CD4-positive, alpha-beta T cell treated with Interleukin-6 for 4 hours (primary cell): ENCODE measurements around the gene SERP1.
A peak's percentile ranks its signal among the peaks of the same experiment; 100 is the strongest.
"Not testable (repeated sequence)": the region's sequence is repeated elsewhere in the genome, so short reads cannot be mapped to it uniquely, and the experiment has no call there.

ENCODE experiments used
- DNase-seq: peaks from one replicate; pipeline ENCODE4 v3.0.0-alpha.2; 2020; ENCODE audit warnings: mixed read lengths

SERP1 gene

DNA sequence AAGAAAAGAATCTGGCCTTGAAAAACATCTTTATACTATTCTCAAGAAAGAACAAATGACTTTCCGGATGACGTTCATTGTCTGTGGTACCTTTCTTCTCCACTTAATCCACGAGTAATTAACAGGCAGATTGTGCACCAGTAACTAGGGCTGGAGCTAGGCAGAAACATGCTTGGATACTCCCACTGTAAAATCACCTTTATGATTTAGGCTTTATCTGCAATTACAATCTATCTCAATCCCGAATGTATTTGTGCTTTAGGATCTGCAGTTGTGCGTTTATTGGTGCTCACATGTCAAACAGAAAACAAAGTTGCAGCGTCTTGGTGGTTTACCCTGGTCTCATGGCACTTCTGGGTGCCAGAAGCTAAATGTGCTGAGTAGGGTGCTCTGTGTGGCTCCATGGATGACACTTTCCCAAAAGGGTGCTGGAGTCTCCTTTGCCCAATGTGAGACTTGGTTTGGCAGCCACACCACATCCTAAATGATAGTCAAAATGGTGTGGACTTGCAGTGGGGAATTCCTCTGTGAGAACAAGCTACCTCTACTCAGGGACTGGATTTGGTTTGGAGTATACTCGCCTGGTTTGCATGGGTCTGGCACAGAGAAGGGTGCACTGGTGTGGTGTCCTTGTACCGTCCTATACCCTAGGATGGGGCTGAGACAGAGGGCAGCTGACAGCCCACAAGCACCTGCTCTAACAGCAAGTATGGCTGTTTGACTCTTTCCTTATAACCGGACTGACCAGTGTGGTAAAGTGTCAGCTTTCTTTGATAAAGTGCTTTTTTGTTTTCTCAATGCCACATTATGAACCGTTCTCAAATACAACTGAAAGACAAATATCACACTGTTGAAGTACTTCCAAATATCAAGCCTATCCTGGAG lies 7.7 kb downstream of the SERP1 start:
- no peak for DNase-seq

DNA sequence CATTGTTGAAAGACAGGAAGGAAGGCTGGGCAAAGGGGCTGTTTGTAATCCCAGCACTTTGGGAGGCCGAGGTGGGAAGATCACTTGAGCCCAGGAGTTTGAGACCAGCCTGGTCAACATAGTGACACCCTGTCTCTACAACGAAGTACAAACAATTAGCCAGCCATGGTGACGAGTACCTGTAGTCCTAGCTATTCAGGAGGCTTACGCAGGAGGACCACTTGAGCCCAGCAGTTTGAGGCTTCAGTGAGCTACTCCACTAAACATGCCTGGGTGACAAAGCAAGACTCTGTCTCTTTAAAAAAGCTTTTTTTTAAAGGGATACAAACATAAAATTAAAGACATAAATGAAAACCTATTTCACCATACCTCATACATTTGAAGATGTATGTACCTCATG lies 11.1 kb downstream of the SERP1 start:
- no peak for DNase-seq

DNA sequence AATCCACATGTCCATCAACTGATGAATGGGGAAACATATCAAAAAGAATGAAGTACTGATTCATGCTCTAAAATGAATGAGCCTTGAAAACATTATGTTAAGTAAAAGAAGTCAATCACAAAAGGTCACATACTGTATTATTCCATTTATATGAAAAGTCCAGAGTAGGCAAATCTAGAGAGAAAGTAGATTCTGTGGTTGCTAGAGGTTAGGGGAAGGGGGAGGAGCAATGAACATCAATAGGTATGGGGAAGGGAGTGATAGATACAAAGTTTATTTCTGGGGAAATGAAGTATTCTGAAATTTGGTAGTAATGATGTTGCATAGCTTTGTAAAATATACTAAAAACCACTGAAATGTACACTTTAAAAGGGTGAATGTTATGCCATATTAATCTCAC lies 14.5 kb downstream of the SERP1 start:
- DNase-seq: no peak

DNA sequence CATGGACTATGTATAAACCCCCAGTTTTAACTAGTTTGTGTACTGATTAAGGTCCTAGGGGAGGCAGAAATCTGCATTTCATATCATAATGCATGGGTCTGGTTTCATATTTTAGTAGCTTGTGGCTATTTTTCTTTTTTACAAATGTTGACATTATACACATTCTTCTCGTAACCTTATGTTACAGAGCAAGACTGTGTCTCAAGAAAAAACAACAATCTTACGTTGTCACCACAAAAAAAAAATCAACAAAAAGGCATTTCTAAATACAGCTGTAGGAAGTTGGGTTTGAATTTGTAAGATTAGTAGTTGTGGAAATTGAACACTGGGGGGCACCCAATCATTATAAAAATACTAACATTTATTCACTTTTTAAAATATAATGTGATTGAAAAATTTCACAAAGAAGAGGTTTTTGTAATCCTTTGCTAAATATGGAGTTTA lies 17.9 kb downstream of the SERP1 start:
- peak; percentile 13 for DNase-seq

DNA sequence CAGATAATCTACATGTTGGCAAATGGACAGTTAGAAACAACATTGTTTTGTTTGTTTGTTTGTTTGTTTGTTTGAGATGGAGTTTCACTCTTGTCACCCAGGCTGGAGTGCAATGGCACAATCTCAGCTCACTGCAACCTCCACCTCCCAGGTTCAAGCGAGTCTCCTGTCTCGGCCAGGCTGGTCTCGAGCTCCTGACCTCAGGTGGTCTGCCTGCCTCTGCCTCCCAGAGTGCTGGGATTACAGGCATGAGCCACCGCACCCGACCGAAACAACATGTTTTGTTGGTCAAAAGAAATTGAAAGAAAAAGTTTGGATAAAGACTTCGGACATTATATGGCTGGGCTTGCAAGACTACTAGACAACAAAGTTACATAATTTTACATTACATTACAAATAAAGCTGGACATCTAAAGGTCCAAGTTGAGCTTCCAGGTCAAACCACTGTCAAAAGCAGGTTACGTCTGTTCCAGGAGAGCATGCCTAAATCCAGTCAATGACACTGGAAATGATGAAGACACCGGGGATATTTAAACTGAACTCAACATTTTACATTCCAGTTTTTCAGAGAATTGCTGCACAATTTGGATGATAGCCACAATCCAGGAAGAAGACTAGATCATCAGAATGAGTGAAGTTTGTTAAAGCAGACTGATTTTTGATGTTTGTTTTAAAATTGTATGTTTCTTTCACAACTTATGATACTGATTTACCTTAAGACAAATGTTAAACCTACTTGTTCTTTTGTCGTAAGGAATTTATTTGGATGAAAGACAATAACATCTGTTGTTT lies 18.6 kb downstream of the SERP1 start:
- DNase-seq: no peak

DNA sequence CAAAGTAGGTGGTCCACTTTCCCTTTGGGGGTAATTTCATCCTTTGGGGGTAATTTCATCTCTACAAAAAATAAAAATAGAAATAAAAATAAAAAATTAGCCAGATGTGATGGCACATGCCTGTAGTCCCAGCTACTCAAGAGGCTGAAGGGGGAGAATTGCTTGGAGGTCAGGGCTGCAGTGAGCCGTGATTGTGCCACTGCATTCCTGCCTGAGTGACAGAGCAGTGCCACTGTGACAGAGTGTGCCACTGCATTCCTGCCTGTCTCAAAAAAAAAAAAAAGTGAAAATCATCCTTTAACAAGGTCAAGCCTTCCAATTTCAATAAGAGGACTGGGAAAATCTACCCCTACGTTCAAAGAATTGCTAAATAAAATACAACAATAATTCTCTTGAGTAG lies 22.8 kb downstream of the SERP1 start:
- no peak for DNase-seq

DNA sequence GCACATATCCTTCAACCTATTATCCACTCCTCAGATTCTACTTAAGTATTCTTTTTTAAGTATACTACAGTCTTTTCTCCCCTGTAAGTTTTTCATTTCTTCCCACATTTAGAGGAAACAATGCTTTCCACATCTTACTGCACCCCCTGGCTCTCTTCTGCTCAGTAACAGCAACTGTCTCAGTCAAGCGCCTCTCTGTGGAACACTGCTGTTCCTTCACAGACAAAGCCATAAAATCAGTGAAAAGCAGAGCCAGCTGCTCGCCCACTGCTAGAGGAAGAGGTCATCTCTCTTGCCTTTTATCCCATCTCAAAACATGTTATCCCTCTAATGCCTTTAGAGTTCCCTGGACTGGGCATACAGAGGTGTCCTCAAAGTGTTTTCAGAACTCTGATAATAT lies 24.8 kb downstream of the SERP1 start:
- DNase-seq: no peak

DNA sequence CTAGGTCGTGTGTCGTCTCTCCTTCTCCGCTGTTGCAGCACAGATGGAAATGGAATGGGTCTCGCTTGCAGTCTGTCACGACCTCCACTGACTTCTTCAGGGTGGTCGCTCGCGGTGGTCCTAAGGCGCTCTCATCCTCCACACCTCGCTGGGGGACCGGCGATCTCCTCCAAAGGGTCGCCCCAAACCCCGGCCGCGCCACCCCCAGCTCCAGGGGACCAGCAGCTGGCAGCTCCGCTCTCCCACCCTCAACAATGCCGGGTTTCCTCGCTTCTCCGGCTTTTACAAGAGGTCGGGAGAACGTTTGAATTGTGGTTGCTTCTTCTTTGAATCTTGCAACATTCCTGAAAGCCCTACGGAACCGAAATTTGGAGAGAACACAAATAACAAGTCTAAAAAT lies 25.9 kb downstream of the SERP1 start:
- no peak for DNase-seq

DNA sequence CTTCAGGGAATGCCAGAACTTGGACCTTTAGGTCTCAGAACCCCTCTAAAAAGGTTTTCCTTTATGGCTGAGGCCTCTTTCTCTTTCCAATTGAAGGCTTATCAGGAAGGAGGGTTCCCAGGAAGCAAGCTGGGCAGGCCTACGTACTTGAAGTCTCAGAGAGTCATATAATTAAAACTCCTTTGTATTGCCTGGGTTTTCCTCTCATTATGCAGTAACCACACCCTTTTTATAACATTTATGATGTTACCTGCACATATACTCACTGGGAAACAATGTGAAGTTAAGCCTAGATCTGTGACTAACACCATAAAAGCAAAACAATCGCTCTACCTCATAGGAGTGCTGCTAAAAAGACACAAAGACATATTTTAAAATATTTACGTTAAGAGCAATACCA lies 27.3 kb downstream of the SERP1 start:
- no peak for DNase-seq

DNA sequence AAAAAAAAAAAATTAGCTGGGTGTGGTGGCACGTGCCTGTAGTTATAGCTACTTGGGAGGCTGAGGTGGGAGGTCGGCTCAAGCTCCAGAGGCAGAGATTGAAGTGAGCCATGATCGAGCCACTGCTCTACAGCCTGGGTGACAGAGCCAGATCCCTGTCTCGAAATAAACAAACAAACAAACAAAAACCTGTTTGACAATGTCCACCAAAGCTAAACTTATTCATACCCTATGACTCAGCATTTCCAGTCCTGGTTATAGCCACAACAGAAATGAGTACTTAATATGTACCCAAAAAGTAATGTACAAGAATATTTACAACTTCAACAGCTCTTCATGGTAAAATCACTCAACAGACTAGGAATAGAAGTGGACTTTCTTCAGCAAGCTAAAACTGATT lies 31.1 kb downstream of the SERP1 start:
- no peak for DNase-seq

DNA sequence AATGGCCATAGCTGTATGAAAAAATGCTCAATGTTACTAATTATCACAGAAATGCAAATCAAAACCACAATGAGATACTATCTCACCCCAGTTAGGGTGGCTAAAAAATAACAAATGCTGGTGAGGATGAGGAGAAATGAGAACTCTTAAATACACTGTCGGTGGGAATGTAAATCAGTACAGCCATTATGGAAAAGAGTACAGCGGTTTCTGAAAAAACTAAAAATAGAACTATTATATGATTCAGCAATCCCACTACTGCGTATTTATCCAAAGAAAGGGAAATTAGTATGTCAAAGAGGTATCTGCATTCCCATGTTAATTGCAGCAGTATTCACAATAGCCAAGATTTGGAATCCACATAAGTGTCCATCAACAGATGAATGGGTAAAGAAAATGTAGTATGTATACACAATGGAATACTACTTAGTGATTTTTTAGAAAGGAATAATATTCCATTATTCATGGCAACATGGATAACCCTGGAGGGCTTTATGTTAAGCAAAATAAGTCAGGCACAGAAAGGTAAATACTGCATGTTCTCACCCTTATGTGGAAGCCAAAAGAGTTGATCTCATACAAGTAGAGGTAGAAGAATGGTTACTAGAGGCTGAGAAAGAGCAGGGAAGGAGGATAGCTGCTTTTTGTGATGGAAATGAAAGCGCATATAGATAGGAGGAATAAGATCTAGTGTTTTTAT lies 35.0 kb downstream of the SERP1 start:
- no peak for DNase-seq

DNA sequence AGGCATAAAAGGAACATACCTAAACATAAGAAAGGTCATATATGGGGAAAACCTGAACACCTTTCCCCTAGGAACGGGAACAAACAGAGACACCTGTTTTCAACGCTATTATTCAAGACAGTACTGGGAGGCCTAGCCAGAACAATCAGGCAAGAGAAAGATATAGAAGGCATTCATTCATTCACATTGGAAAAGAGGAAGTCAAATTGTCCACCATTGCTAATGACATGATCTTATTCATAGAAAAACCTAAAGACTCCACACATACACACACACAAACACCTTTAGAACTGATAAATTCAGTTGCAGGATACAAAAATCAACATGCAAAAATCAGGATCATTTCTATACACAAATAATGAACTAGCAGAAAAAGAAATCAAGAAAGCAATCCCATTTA lies 36.5 kb downstream of the SERP1 start:
- DNase-seq: no peak

DNA sequence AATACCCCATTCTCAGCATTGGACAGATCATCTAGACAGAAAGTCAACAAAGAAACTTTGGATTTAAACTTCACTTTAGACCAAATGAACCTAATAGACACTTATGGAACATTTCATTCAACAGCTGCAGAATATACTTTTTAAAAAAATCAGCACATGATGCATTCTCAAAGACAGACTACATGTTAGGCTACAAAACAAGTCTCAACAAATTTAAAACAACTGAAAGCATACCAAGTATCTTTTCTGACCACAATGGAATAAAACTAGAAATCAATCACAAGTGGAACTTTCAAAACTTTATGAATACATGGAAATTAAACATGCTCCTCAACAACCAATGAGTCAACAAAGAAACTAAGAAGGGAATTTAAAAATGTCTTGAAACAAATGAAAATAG lies 37.9 kb downstream of the SERP1 start:
- no peak for DNase-seq

DNA sequence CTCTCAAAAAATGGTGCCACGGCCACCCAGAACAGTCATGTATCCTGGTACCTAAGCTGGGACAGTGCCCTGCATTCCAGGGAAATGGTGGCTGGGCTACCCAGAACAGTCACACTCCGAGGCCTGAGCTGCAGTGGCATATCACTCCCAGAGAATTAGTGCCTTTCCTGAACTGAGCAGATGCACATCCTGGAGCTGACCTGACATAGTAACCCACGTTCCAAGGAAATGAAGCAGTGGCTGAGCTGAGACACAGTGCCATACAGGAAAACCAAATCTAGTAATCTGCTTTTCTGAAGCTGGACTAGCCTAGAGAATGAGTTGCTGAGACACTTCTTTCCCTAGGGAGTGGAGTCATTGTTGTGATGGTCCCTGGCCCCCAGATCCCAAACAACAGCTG lies 41.8 kb downstream of the SERP1 start:
- DNase-seq: no peak

DNA sequence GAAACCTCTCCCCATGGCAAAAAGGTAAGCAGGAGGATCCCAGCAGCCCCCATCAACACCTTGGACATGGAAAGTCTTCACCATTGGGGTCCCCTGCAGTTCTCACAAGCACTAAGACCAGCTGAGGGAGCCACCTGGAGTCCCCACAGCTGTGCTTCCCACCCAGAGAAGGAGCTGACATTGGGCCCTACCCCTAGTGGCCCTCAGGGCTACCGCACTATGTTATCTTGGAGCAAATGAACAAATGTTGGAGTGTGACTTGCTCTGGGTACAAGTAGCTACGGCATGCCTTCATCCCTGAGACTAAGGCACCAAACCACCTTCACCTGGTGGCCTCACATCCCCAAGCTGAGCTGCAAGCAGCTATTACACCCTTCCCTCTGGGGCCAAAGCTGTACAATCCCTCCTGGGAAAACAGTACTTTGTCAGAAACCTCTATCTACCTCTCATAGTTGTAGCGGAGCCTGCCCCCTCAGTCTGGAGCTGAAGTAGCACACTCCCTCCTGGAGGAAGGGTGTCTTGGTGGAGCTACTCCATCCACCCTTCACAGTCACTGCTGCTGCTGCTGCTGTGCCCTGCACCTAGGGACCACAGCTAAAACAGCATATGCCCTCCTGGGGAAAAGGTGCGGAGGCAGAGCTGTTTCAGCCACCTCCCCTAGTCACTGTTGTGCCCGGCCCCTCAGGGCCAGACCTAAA lies 42.7 kb downstream of the SERP1 start:
- DNase-seq: no peak

DNA sequence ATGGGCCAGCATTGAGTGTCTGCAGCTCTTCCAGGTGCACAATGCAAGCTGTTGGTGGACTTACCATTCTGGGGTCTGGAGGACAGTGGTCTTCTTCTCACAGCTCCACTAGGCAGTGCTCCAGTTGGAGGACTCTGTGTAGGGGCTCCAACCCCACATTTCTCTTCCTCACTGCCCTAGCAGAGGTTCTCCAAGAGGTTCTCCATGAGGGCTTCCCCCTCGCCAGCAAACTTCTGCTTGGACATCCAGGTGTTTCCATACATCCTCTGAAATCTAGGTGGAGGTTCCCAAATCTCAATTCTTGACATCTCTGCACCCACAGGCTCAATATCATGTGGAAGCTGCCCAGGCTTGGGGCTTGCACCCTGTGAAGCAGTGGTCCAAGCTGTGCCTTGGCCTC lies 45.3 kb downstream of the SERP1 start:
- DNase-seq: not testable (repeated sequence)

DNA sequence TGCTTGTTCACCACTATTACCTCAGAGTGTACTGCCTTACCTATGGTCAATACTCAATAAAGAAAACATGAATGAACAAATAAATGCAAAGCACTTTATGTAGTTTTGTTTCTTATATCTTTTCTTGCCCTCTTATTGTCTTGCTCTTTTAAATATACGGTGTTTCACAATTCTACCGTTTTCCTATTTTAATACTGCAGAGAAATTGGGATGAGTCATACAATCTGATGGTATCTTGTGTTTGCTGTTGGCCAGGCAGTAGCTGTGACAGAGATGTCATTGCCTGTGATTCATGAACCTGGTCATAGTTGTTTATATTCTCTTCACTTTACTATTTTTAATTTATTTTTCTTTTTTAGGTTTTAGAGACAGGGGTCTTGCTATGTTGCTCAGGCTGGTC lies 48.3 kb downstream of the SERP1 start:
- DNase-seq: no peak

DNA sequence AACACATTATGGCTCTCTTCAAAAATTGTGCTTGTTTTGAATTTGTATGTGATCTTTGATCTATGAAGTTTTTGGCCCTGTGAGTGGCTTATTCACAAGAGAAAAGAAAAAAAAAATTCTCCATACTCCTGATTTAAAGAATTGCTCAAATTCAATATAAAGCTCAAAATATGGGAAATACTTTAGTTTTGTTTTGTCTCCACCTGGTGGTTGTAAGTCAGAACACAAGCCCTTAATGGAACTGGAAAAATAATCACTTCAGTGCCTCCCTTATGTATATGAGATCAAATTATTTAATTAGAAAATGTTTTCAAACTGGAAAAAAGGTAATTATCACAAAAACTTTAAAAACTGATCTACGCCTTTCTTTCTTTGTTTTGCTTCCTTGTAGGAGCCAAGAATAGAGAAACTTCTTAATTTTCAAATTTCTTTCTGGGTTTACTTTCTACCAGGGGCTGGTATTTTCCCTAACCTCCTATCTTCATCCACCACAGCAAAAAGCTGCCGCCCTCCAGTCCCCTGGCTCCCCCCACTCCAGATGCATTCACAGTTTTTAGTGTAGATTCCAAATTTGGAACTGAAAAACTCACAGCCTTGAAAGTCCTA lies 50.6 kb downstream of the SERP1 start:
- DNase-seq: peak; percentile 18

DNA sequence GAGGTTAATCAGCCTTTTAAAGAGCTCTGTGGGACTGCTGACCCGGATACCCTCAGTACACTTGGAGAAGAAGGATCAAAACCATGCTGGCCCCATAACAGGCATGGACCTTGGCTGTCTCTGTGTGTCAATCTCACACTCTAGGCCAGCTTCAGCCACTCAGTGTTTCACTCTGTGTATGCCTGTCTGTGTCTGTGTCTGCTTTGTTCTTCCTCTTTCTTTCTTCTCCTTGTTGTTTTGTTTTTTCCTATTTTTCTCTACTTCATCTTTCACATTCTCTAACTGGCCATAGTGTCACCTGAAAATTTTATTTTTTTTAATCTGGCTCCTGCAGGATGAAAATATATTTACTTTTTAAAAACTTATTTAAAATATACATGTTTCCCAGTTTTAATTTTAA lies 51.1 kb downstream of the SERP1 start:
- DNase-seq: no peak

DNA sequence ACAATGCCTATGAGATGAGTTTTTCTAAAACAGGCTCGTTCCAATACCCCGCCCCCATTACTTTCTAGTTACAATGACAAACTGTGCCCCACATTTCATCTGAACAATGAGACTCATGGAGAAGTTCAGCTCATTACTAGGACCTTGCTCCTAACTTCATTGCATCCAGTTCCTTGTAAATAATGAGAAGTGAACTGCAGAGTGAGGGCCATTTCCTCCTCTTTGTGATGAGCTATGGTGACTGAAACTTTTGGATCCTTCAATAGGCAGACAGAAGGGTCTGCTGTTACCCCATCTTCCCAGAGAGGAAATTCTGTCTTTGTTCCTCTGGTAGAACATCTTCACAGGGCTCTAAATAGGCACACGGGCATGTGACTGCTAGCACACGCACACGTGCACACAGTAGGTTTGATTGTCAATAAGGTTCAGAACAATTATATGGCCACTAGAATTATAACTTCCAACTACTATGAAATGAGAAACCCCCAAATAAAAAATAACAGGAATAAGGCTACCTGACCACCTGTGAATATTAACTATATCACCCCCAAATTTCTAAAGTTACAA lies 51.8 kb downstream of the SERP1 start:
- DNase-seq: no peak
